Thoracic aorta (tissue), 2 donors: ENCODE data around the gene RAB28. TPM values are rescaled to one million over a fixed set of nuclear protein-coding genes. Genes with fewer than 3 reads are reported as not detected.
"Not testable (repeated sequence)": the region's sequence is repeated elsewhere in the genome, so short reads cannot be mapped to it uniquely, and the experiment has no call there.

ENCODE experiments used
- ATAC-seq: fragments of 150-250 bp; one replicate; pipeline ENCODE4 v1.8.0; 2017; ENCODE audit warnings: low read depth; ENCODE audit not compliant: insufficient number of reproducible peaks, low FRiP score
- DNase-seq: peaks from one replicate; pipeline ENCODE4 v3.0.0-alpha.2; 2020; ENCODE audit warnings: low spot score
- H3K27ac ChIP-seq, 2 donors: fragments of 200-600 bp; sonication (generic); 1 replicate in 1 of 2; 2 replicates in 1 of 2; pipeline ENCODE4 v1.5.1; 2016; ENCODE audit warnings: mild to moderate bottlenecking in 2 of 2, moderate library complexity in 2 of 2
- H3K27me3 ChIP-seq: fragments of 200-600 bp; sonication (generic); replicated peaks from 2 replicates; pipeline ENCODE4 v1.6.0; 2016; ENCODE audit warnings: mild to moderate bottlenecking; ENCODE audit not compliant: insufficient read depth
- H3K36me3 ChIP-seq: fragments of 200-600 bp; sonication (generic); one replicate; pipeline ENCODE4 v1.5.1; 2016
- H3K4me1 ChIP-seq, 2 donors: fragments of 200-600 bp; sonication (generic); 1 replicate in 1 of 2; 2 replicates in 1 of 2; pipeline versions ENCODE4 v1.5.1 to v1.6.0; 2016; ENCODE audit warnings: low read depth in 2 of 2, mild to moderate bottlenecking in 1 of 2; ENCODE audit not compliant: control insufficient read depth in 1 of 2
- H3K4me3 ChIP-seq: fragments of 200-600 bp; sonication (generic); 2 replicates; pipeline ENCODE4 v1.5.1; 2016; ENCODE audit warnings: mild to moderate bottlenecking
- H3K9me3 ChIP-seq: fragments of 200-600 bp; sonication (generic); 2 replicates; pipeline ENCODE4 v1.5.1; 2016
- total RNA-seq, 2 donors: library from RNA; depleted of rRNA; stranded (reverse); fragments of >200 nt; gene quantifications; one replicate each; pipeline versions ENCODE4 v1.1.0 to v1.2.3, GENCODE V29; 2016
- TF ChIP-seq, protein P1 (sequence below): fragments of 200-600 bp; sonication (generic); IDR thresholded peaks from one replicate; pipeline ENCODE4 v1.5.1; 2019; ENCODE audit warnings: antibody characterized with exemption

The RAB28 gene
- total RNA-seq, 2 donors from 2014 or later, result 17.3 to 24.8 TPM

DNA sequence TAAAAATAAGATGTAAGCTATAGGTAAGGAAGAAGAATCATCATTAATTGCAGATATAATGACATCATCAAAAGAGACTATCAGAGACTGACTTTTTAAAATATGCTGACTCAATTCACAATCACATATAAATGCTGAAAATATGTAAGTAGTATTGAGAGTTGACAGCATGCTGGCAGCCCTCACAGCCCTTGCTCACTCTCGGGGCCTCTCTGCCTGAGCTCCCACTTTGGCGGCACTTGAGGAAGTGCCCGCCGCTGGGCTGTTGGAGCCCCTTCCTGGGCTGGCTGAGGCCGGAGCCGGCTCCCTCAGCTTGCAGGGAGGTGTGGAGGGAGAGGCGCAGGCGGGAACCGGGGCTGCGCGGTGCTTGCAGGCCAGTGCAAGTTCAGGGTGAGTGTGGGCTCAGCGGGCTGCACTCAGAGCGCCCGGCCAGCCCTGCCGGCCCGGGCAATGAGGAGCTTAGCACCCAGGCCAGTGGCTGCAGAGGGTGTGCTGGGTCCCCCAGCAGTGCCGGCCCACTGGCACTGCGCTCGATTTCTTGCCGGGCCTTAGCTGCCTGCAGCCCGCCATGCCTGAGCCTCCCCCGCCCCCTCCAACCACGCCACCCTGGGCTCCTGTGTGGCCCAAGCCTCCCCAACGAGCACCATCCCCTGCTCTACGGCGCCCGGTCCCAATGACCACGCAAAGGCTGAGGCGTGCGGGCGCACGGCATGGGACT is 68.9 kb downstream of the RAB28 start:
- no peak for ATAC-seq
- DNase-seq, result no peak
- H3K36me3 ChIP-seq, result no peaks in the 10 kb centered on the region
- H3K27ac ChIP-seq, result no peak overlapping the region
- H3K4me3 ChIP-seq, result no peak overlapping the region
- H3K4me1 ChIP-seq, result peaks cover 3 to 20% of the 10 kb centered on the region in 2 donors
- no peaks in the 10 kb centered on the region for H3K9me3 ChIP-seq
- TF ChIP-seq, protein P1, sequence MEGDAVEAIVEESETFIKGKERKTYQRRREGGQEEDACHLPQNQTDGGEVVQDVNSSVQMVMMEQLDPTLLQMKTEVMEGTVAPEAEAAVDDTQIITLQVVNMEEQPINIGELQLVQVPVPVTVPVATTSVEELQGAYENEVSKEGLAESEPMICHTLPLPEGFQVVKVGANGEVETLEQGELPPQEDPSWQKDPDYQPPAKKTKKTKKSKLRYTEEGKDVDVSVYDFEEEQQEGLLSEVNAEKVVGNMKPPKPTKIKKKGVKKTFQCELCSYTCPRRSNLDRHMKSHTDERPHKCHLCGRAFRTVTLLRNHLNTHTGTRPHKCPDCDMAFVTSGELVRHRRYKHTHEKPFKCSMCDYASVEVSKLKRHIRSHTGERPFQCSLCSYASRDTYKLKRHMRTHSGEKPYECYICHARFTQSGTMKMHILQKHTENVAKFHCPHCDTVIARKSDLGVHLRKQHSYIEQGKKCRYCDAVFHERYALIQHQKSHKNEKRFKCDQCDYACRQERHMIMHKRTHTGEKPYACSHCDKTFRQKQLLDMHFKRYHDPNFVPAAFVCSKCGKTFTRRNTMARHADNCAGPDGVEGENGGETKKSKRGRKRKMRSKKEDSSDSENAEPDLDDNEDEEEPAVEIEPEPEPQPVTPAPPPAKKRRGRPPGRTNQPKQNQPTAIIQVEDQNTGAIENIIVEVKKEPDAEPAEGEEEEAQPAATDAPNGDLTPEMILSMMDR, result no peak
- H3K27me3 ChIP-seq, result no peaks in the 10 kb centered on the region

DNA sequence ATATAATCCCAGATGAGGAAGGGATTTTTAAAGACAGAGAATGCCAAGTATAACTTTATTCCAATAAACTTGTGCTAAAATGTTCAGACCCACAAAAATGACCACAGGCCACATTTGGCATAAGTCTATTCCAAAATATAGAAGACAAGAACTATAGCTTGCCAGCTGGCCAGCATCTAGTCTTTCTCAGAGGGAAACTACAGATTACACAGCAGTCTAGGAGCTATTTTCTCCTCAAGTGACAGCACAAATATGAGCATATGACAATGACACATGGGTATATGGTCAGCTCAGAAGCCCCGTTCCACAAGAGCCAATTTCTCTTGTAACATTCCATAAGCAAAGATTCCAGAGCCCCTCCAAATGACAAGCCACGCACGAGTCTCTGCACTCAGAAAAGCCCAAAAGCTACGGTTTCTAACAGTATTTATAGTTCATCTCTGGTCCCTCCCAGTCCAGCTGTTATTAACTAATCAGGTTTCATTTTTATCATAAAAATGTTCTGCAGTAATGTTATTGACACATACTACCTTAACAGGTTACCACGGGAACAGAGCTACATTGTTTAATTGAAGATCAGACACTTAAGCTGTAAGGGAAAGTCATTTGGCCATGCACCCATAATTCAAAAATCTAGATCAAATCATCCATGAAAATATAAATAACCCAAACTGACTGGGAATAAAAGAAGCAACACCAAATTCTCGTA is 70.3 kb downstream of the RAB28 start:
- Histone ChIP-seq H3K27me3 (no peaks in the 10 kb centered on the region), H3K9me3 (no peaks in the 10 kb centered on the region), H3K36me3 (no peaks in the 10 kb centered on the region), H3K4me1 (peaks cover 3 to 20% of the 10 kb centered on the region in 2 donors), H3K27ac (no peak overlapping the region), H3K4me3 (no peak overlapping the region)
- no peak for ATAC-seq
- TF ChIP-seq, protein P1, result no peak
- no peak for DNase-seq

DNA sequence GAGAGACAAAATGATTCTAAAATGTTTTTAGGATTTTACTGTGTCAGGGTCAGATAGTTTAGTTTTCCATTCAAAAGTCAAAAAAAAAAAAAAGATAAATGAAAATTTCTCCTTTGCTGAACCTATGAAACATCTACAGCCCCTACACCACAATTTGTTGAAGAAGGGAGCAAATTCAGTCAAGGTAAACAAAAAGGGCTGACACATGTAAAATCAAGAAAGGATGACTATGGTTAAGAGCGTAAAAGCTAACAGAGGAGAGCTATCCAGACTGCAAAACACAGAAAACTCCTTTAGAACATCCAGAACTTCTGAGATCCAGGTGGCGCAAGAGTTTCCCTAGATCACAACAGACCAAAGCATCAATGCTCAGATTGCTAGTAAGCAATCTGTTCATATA is 72.2 kb downstream of the RAB28 start:
- ATAC-seq (no peak), DNase-seq (no peak)
- Histone ChIP-seq H3K36me3 (no peaks in the 10 kb centered on the region), H3K27me3 (no peaks in the 10 kb centered on the region), H3K9me3 (no peaks in the 10 kb centered on the region), H3K4me1 (peaks cover 3 to 20% of the 10 kb centered on the region in 2 donors), H3K27ac (no peak overlapping the region), H3K4me3 (no peak overlapping the region)
- TF ChIP-seq, protein P1, result no peak

DNA sequence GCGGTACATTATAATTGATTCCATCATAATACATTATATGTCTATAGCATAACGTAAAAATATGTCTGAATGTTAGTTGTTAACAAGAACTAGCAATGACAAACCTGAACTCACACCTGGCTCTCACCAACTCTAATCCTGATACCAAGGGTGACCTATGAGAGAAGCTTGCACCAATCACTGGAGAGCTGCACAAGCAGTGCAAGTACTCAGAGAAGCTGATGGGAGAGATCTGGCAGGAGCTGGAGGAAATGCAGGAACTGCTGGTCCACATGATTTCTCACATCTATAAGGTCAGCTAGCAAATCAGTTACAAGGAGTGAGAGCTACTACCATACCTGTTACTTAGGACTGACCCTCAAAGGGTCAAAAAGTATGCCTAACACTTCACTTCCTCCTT is 74.8 kb downstream of the RAB28 start:
- Histone ChIP-seq H3K9me3 (no peaks in the 10 kb centered on the region), H3K4me3 (no peak overlapping the region), H3K27me3 (no peaks in the 10 kb centered on the region), H3K4me1 (peaks cover 0 to 11% of the 10 kb centered on the region in 2 donors), H3K36me3 (no peaks in the 10 kb centered on the region), H3K27ac (no peak overlapping the region)
- TF ChIP-seq, protein P1, result no peak
- DNase-seq (no peak), ATAC-seq (no peak)

DNA sequence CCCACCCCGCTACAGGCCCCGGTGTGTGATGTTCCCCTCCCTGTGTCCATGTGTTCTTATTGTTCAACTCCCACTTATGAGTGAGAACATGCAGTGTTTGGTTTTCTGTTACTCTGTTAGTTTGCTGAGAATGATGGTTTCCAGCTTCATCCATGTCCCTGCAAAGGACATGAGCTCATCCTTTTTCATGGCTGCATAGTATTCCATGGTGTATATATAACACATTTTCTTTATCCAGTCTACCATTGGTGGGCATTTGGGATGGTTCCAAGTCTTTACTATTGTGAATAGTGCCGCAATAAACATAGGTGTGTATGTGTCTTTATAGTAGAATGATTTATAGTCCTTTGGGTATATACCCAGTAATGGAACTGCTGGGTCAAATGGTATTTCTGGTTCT is 78.0 kb downstream of the RAB28 start:
- not testable (repeated sequence) for H3K27me3 ChIP-seq, H3K4me3 ChIP-seq, H3K9me3 ChIP-seq, ATAC-seq, DNase-seq, H3K4me1 ChIP-seq, H3K27ac ChIP-seq, H3K36me3 ChIP-seq
